Tibial nerve (tissue), 4 donors: ENCODE results near the gene BMP7.

Experiments used
- EP300 ChIP-seq, 2 donors: sonication (generic); formaldehyde crosslinking; IDR thresholded peaks; one replicate each; pipeline ENCODE4 v1.6.1; 2017; ENCODE audit warnings: antibody characterized with exemption in 2 of 2, mild to moderate bottlenecking in 1 of 2
- POLR2A ChIP-seq, 2 donors: fragments of 450-650 bp; IDR thresholded peaks; one replicate each; pipeline ENCODE4 v1.6.1; 2017; ENCODE audit warnings: antibody characterized with exemption in 2 of 2, mild to moderate bottlenecking in 2 of 2, moderate library complexity in 2 of 2
- TF ChIP-seq, protein P1 (sequence below), 5 experiments: fragments of 200-600 bp in 3 of 5; fragments of 450-650 bp in 2 of 5; sonication (generic) in 3 of 5; IDR thresholded peaks; one replicate each; pipeline ENCODE4 v1.5.1; 2016 to 2019; ENCODE audit warnings: antibody characterized with exemption in 5 of 5, mild to moderate bottlenecking in 3 of 5, moderate library complexity in 2 of 5

- TF ChIP-seq, protein P1, sequence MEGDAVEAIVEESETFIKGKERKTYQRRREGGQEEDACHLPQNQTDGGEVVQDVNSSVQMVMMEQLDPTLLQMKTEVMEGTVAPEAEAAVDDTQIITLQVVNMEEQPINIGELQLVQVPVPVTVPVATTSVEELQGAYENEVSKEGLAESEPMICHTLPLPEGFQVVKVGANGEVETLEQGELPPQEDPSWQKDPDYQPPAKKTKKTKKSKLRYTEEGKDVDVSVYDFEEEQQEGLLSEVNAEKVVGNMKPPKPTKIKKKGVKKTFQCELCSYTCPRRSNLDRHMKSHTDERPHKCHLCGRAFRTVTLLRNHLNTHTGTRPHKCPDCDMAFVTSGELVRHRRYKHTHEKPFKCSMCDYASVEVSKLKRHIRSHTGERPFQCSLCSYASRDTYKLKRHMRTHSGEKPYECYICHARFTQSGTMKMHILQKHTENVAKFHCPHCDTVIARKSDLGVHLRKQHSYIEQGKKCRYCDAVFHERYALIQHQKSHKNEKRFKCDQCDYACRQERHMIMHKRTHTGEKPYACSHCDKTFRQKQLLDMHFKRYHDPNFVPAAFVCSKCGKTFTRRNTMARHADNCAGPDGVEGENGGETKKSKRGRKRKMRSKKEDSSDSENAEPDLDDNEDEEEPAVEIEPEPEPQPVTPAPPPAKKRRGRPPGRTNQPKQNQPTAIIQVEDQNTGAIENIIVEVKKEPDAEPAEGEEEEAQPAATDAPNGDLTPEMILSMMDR (IDR thresholded peaks at IDR 0.05), result no peak
- TF ChIP-seq EP300 (IDR thresholded peaks at IDR 0.05) (no peak), POLR2A (IDR thresholded peaks at IDR 0.05) (no peak)
Observed at GRCh38 chr20:57211406-57211805, 55.0 kb downstream of the BMP7 start.
